ENCODE results near the gene PRRT2.

The PRRT2 gene

GRCh38 chr16:29836623-29837022 lies 24.6 kb downstream of the PRRT2 start:
- no peak overlapping the region for H3K4me3 ChIP-seq (ENCODE audit: low read depth, low read length)
- DNase-seq (ENCODE audit: low read depth) = no peak
- TF ChIP-seq, protein P1, sequence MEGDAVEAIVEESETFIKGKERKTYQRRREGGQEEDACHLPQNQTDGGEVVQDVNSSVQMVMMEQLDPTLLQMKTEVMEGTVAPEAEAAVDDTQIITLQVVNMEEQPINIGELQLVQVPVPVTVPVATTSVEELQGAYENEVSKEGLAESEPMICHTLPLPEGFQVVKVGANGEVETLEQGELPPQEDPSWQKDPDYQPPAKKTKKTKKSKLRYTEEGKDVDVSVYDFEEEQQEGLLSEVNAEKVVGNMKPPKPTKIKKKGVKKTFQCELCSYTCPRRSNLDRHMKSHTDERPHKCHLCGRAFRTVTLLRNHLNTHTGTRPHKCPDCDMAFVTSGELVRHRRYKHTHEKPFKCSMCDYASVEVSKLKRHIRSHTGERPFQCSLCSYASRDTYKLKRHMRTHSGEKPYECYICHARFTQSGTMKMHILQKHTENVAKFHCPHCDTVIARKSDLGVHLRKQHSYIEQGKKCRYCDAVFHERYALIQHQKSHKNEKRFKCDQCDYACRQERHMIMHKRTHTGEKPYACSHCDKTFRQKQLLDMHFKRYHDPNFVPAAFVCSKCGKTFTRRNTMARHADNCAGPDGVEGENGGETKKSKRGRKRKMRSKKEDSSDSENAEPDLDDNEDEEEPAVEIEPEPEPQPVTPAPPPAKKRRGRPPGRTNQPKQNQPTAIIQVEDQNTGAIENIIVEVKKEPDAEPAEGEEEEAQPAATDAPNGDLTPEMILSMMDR (conservative IDR thresholded peaks at IDR 0.05; ENCODE audit: low read depth, low read length) = no peak

- TF ChIP-seq, protein P1 (conservative IDR thresholded peaks at IDR 0.05; ENCODE audit: low read depth, low read length) = no peak
- no peak for DNase-seq (ENCODE audit: low read depth)
- H3K4me3 ChIP-seq (ENCODE audit: low read depth, low read length) = no peak overlapping the region
Observed at GRCh38 chr16:29837841-29838240, 25.8 kb downstream of the PRRT2 start.

- no peak overlapping the region for H3K4me3 ChIP-seq (ENCODE audit: low read depth, low read length)
- TF ChIP-seq, protein P1 (conservative IDR thresholded peaks at IDR 0.05; ENCODE audit: low read depth, low read length) = no peak
- no peak for DNase-seq (ENCODE audit: low read depth)
Observed at GRCh38 chr16:29839822-29840221, 27.8 kb downstream of the PRRT2 start.

DNA sequence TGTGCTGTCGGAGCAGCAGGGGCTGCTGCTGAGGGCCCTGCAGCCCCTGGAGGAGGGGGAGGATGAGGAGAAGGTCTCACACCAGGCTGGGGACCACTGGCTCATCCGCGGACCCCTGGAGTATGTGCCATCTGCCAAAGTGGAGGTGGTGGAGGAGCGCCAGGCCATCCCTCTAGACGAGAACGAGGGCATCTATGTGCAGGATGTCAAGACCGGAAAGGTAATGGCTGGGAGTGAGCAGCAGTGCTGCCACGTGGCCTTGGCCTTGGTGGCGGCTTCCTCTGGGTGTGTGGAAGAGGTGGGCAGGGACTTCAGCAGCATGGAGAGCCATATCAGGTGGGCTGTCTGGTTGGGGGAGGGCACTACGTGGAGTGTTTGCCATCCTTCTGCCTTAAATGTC lies 28.2 kb downstream of the PRRT2 start:
- no peak for DNase-seq (ENCODE audit: low read depth)
- TF ChIP-seq, protein P1 (conservative IDR thresholded peaks at IDR 0.05; ENCODE audit: low read depth, low read length) = no peak
- no peak overlapping the region for H3K4me3 ChIP-seq (ENCODE audit: low read depth, low read length)

- TF ChIP-seq, protein P1 (conservative IDR thresholded peaks at IDR 0.05; ENCODE audit: low read depth, low read length) = no peak
- no peak overlapping the region for H3K4me3 ChIP-seq (ENCODE audit: low read depth, low read length)
- no peak for DNase-seq (ENCODE audit: low read depth)
Observed at GRCh38 chr16:29841631-29842030, 29.6 kb downstream of the PRRT2 start.

DNA sequence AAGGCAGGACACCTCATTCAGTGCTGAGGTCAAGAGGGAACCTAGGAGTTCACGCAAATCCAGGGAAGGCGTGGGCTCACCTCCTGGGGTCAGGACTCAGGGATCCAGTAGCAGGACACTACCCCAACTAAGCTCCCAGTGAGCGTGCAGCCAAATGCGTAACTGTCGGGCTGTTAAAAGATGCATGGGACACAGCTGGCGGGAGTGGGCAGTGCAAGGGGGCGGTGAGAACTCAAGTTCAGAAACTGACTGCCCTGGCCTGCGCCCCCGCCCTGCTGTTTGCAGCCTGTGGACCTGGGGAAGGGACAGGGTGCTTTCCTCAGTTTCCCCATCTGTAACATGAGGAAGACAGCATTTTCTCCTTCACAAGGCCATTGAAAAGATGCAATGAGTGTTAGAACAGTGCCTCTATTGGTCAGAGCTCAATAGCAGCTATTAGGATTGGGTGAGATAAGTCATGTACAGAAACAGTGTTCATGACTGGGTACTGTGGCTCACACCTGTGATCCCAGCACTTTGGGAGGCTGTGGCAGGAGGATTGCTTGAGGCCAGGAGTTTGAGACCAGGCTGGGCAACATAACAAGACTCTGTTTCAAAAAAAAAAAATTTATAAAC lies 30.8 kb downstream of the PRRT2 start:
- peak; percentile 22 for DNase-seq (ENCODE audit: low read depth)
- TF ChIP-seq, protein P1 (conservative IDR thresholded peaks at IDR 0.05; ENCODE audit: low read depth, low read length) = peak; percentile 21
- H3K4me3 ChIP-seq (ENCODE audit: low read depth, low read length) = no peak overlapping the region

DNA sequence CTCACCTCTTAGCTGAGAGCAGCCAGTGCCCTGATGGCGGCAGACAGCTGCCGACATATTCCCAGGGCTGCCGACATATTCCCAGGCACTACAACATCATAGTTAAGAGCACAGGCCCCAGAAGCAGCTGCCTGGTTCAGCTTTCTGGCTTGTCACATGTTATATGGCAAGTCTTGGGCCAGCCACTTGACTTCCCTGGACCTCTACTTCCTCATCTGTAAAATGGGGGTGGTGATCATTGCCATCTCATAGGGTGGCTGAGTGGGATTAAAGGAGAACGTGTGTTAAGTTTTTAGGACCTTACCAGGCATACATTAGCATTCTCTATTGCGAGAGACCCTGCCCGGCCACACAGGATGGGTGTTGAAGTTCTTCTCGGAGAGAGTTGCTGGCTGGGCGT lies 31.9 kb downstream of the PRRT2 start:
- DNase-seq (ENCODE audit: low read depth) = no peak
- no peak overlapping the region for H3K4me3 ChIP-seq (ENCODE audit: low read depth, low read length)
- TF ChIP-seq, protein P1 (conservative IDR thresholded peaks at IDR 0.05; ENCODE audit: low read depth, low read length) = no peak
